ENCODE results near the gene NAA35.

Gene NAA35

GRCh38 chr9:85941966-85942912 lies 1.3 kb downstream of the NAA35 start (continued):
- TF ChIP-seq TCF4 (CRISPR knock-in tag; IDR thresholded peaks at IDR 0.05; ENCODE audit: borderline replicate concordance): no peak

GRCh38 chr9:85942913-85943709 lies 2.2 kb downstream of the NAA35 start:
- ATAC-seq: no peak
- TF ChIP-seq ZNF8 (CRISPR knock-in tag; IDR thresholded peaks at IDR 0.05) (no peak), CSRNP3 (CRISPR knock-in tag; IDR thresholded peaks at IDR 0.05) (no peak), ZC3H10 (CRISPR knock-in tag; IDR thresholded peaks at IDR 0.05) (no peak), ZNF70 (CRISPR knock-in tag; IDR thresholded peaks at IDR 0.05) (no peak)

GRCh38 chr9:85943757-85944430 lies 2.9 kb downstream of the NAA35 start:
- TF ChIP-seq PPARA (CRISPR knock-in tag; IDR thresholded peaks at IDR 0.05; ENCODE audit: borderline replicate concordance) (no peak), BACH2 (CRISPR knock-in tag; IDR thresholded peaks at IDR 0.05; ENCODE audit: borderline replicate concordance) (no peak), ZNF565 (CRISPR knock-in tag; conservative IDR thresholded peaks at IDR 0.05; ENCODE audit: low read depth) (no peak), TSHZ2 (CRISPR knock-in tag; IDR thresholded peaks at IDR 0.05) (no peak), GLIS3 (CRISPR knock-in tag; IDR thresholded peaks at IDR 0.05) (no peak), PATZ1 (CRISPR knock-in tag; IDR thresholded peaks at IDR 0.05; ENCODE audit: borderline replicate concordance) (no peak), TCF4 (CRISPR knock-in tag; IDR thresholded peaks at IDR 0.05; ENCODE audit: borderline replicate concordance) (no peak), ZFP3 (CRISPR knock-in tag; IDR thresholded peaks at IDR 0.05) (no peak), CREB5 (CRISPR knock-in tag; IDR thresholded peaks at IDR 0.05; ENCODE audit: low read depth) (no peak), TOX (CRISPR knock-in tag; IDR thresholded peaks at IDR 0.05; ENCODE audit: borderline replicate concordance) (no peak), CSDC2 (CRISPR knock-in tag; IDR thresholded peaks at IDR 0.05) (no peak), ZNF8 (CRISPR knock-in tag; IDR thresholded peaks at IDR 0.05) (no peak), ARNTL (CRISPR knock-in tag; IDR thresholded peaks at IDR 0.05; ENCODE audit: borderline replicate concordance, low read depth) (no peak)
- no peak for ATAC-seq

GRCh38 chr9:85944672-85945071 lies 3.7 kb downstream of the NAA35 start:
- TF ChIP-seq CSDC2 (CRISPR knock-in tag; IDR thresholded peaks at IDR 0.05) (no peak), ARNTL (CRISPR knock-in tag; IDR thresholded peaks at IDR 0.05; ENCODE audit: borderline replicate concordance, low read depth) (no peak), ISL1 (CRISPR knock-in tag; IDR thresholded peaks at IDR 0.05) (no peak), ZNF70 (CRISPR knock-in tag; IDR thresholded peaks at IDR 0.05) (no peak)
- ATAC-seq: no peak
